NCI-H2029 treated with DMSO at 0.1 percent for 48 hours (cell line): ENCODE data around the gene SALL4.
"Not testable (repeated sequence)": the region's sequence is repeated elsewhere in the genome, so short reads cannot be mapped to it uniquely, and the experiment has no call there.

Source experiments
- DNase-seq: peaks from one replicate; lab custom pipeline; 2025; lab: John Stamatoyannopoulos, UW

SALL4 gene

GRCh38 chr20:51801122-51801822, 1.0 kb downstream of the SALL4 start:
- no peak for DNase-seq

GRCh38 chr20:51800872-51801121, 1.5 kb downstream of the SALL4 start:
- no peak for DNase-seq

GRCh38 chr20:51800060-51800871, 2.1 kb downstream of the SALL4 start:
- no peak for DNase-seq

GRCh38 chr20:51799401-51799860, 2.9 kb downstream of the SALL4 start:
- DNase-seq: no peak

- DNase-seq: no peak
Measured at GRCh38 chr20:51797357-51798025, 4.8 kb downstream of the SALL4 start.

- no peak for DNase-seq
Measured at GRCh38 chr20:51796340-51796739, 6.0 kb downstream of the SALL4 start.

GRCh38 chr20:51792960-51793359, 9.4 kb downstream of the SALL4 start:
- DNase-seq: no peak

- no peak for DNase-seq
Measured at GRCh38 chr20:51791626-51792025, 10.7 kb downstream of the SALL4 start.

GRCh38 chr20:51790256-51790655, 12.1 kb downstream of the SALL4 start:
- DNase-seq: no peak

GRCh38 chr20:51789434-51789833, 12.9 kb downstream of the SALL4 start:
- DNase-seq: no peak

- no peak for DNase-seq
Measured at GRCh38 chr20:51788822-51789221, 13.5 kb downstream of the SALL4 start.

GRCh38 chr20:51784299-51784698, 18.0 kb downstream of the SALL4 start:
- no peak for DNase-seq

GRCh38 chr20:51778229-51778759, 24.0 kb downstream of the SALL4 start:
- not testable (repeated sequence) for DNase-seq

- DNase-seq: no peak
Measured at GRCh38 chr20:51775241-51775640, 27.1 kb downstream of the SALL4 start.

GRCh38 chr20:51772236-51772635, 30.1 kb downstream of the SALL4 start:
- DNase-seq: no peak

- DNase-seq: no peak
Measured at GRCh38 chr20:51769976-51770615, 32.2 kb downstream of the SALL4 start.

- no peak for DNase-seq
Measured at GRCh38 chr20:51768759-51769517, 33.4 kb downstream of the SALL4 start.

GRCh38 chr20:51767867-51768758, 34.2 kb downstream of the SALL4 start, which contains the start of gene ATP9A:
TSS of gene ATP9A (minus strand) at chr20:51768390. CDS start at chr20:51768369, 21 bp downstream.
- DNase-seq: no peak

- peak; percentile 84 for DNase-seq
Measured at GRCh38 chr20:51766994-51767866, 35.1 kb downstream of the SALL4 start.
